Psoas muscle (tissue), 8 donors: ENCODE measurements around the gene SFRP2. TPM values are rescaled to one million over a fixed set of nuclear protein-coding genes. Genes with fewer than 3 reads are reported as not detected.

Source experiments
- ATAC-seq, 4 donors: fragments of 200-7000 bp; cut with Tn5 transposase; one replicate each; pipeline ENCODE4 v1.9.1; 2020; ENCODE audit warnings: moderate library complexity in 3 of 4, mild to moderate bottlenecking in 2 of 4
- DNase-seq, 2 donors: peaks; one replicate each; pipeline ENCODE4 v3.0.0-alpha.2; 2020
- H3K27ac ChIP-seq: fragments of 200-600 bp; one replicate; pipeline ENCODE4 v1.8.0; 2022
- H3K27me3 ChIP-seq, 3 donors: fragments of 200-600 bp in 1 of 3; one replicate each; pipeline versions ENCODE4 v1.6.1 to v1.8.0; 2013 to 2022; ENCODE audit warnings: low read length in 2 of 3, mild to moderate bottlenecking in 2 of 3, moderate library complexity in 1 of 3; ENCODE audit not compliant: insufficient read depth in 3 of 3
- H3K36me3 ChIP-seq, 2 donors: fragments of 200-600 bp in 1 of 2; one replicate each; pipeline versions ENCODE4 v1.6.1 to v1.8.0; 2013 to 2022; ENCODE audit warnings: low read depth in 1 of 2, mild to moderate bottlenecking in 1 of 2, moderate library complexity in 1 of 2; ENCODE audit not compliant: insufficient read depth in 1 of 2
- H3K4me1 ChIP-seq: fragments of 200-600 bp; one replicate; pipeline ENCODE4 v1.8.0; 2022
- H3K4me3 ChIP-seq: fragments of 200-600 bp; one replicate; pipeline ENCODE4 v1.8.0; 2022; ENCODE audit warnings: mild to moderate bottlenecking
- H3K9me3 ChIP-seq: fragments of 200-600 bp; one replicate; pipeline ENCODE4 v1.8.0; 2022
- CTCF ChIP-seq: fragments of 200-600 bp; IDR thresholded peaks from one replicate; pipeline ENCODE4 v1.8.0; 2022; ENCODE audit warnings: antibody characterized with exemption
- WGBS, 3 donors: extraction: QIAGEN DNeasy Blood & Tissue Kit; methylation state at CpG; one replicate each; pipeline versions ENCODE4 v1.1.6 to v1.1.7; 2013; 5-methylcytosine and 5-hydroxymethylcytosine counted together
- intact Hi-C, 2 donors: fragments of 100-400 bp; cut with DNase I; formaldehyde crosslinking; loops; one replicate each; pipeline versions ENCODE4 v1.11.0 to v1.14.2; 2022
- polyA plus RNA-seq, 3 donors: library from polyadenylated mRNA; stranded (reverse); fragments of 200-250 nt; gene quantifications; one replicate each; pipeline ENCODE4 v1.2.3, GENCODE V29; 2013
- total RNA-seq, 4 donors: library from RNA; stranded (reverse); fragmentation: NEBNext Ultra II Directional in 2 of 4; extraction: Animal tissue kit (Norgen Biotek cat#: 25700) in 2 of 4; gene quantifications; one replicate each; pipeline versions ENCODE4 v1.2.1 to v1.2.4, GENCODE V29; 2021 to 2023
- donor health status: healthy with polysubstance abuse.
- donor health status: DM: no; HTN: no; CAD: no; lungs with moderate emphysema.
- donor health status: Bipolar disorder and iron deficiency.
- donor health status: healthy.
- donor health status: DM: yes; HTN: yes; CAD: no.
- donor health status: DM: no; HTN: no; CAD: no.
- donor health status: DM: no; HTN: no; CAD: no.
- donor health status: DM: yes; HTN: yes; CAD: no.

SFRP2 gene
- total and polyA plus RNA-seq, 7 donors, result 0.25 to 9.5 (median 2.2) TPM

- DNase-seq (no peak), ATAC-seq (no peak)
- no peaks in the 10 kb centered on the region for H3K36me3 ChIP-seq
- no peak overlapping the region for H3K4me3 ChIP-seq
- H3K4me1 ChIP-seq, result no peaks in the 10 kb centered on the region
- H3K27me3 ChIP-seq, result peaks cover 0 to 78% (median 32%) of the 10 kb centered on the region in 3 donors
- H3K9me3 ChIP-seq, result no peaks in the 10 kb centered on the region
- intact Hi-C loops, result loop anchor here in 1 of 2 donors (10.0 kb wide), 1 partner anchor 525 kb away; no protein-coding TSS in a partner anchor
- 50 to 60% (median 52%) methylated on average over 28 of the region's 28 CpGs for WGBS, 3 donors
- TF ChIP-seq CTCF, result no peak
- H3K27ac ChIP-seq, result no peak overlapping the region
Measured at GRCh38 chr4:153789741-153790499, 1.0 kb upstream of the SFRP2 start.

GRCh38 chr4:153788051-153788412, 851 bp downstream of the SFRP2 start:
- peaks cover 0 to 62% (median 32%) of the 10 kb centered on the region in 3 donors for H3K27me3 ChIP-seq
- H3K27ac ChIP-seq, result no peak overlapping the region
- no peaks in the 10 kb centered on the region for H3K36me3 ChIP-seq
- TF ChIP-seq CTCF, result no peak
- intact Hi-C loops, result loop anchor here in 1 of 2 donors (10.0 kb wide), 1 partner anchor 527 kb away; no protein-coding TSS in a partner anchor
- WGBS, 3 donors, result 15 to 21% (median 20%) methylated on average over 15 of the region's 15 CpGs
- no peaks in the 10 kb centered on the region for H3K9me3 ChIP-seq
- ATAC-seq (no peak), DNase-seq (peak in 1 of 2 donors; percentile 18)
- H3K4me1 ChIP-seq, result no peaks in the 10 kb centered on the region
- peak overlapping the region; percentile 55 for H3K4me3 ChIP-seq

GRCh38 chr4:153787575-153787974, 1.3 kb downstream of the SFRP2 start:
- Histone ChIP-seq H3K27me3 (peaks cover 0 to 57% (median 29%) of the 10 kb centered on the region in 3 donors), H3K27ac (no peak overlapping the region), H3K4me1 (no peaks in the 10 kb centered on the region), H3K9me3 (no peaks in the 10 kb centered on the region), H3K4me3 (no peak overlapping the region), H3K36me3 (no peaks in the 10 kb centered on the region)
- no peak for ATAC-seq
- TF ChIP-seq CTCF, result no peak
- DNase-seq, result no peak
- intact Hi-C loops, result loop anchor here in 1 of 2 donors (10.0 kb wide), 1 partner anchor 527 kb away; no protein-coding TSS in a partner anchor
- WGBS, 3 donors, result 49 to 54% (median 54%) methylated on average over 5 of the region's 5 CpGs

- intact Hi-C loops, result loop anchor here in 1 of 2 donors (10.0 kb wide), 1 partner anchor 528 kb away; no protein-coding TSS in a partner anchor
- ATAC-seq (no peak), DNase-seq (no peak)
- no peak overlapping the region for H3K27ac ChIP-seq
- H3K36me3 ChIP-seq, result no peaks in the 10 kb centered on the region
- no peak overlapping the region for H3K4me3 ChIP-seq
- TF ChIP-seq CTCF, result no peak
- no peaks in the 10 kb centered on the region for H3K4me1 ChIP-seq
- no peaks in the 10 kb centered on the region for H3K9me3 ChIP-seq
- peaks cover 0 to 53% (median 29%) of the 10 kb centered on the region in 3 donors for H3K27me3 ChIP-seq
- WGBS, 3 donors, result 74 to 82% (median 75%) methylated on average over 1 of the region's 1 CpG
Measured at GRCh38 chr4:153787061-153787560, 1.8 kb downstream of the SFRP2 start.
